GM21825 (cell line): ENCODE results near the gene STUM.

ENCODE experiments used
- ATAC-seq: cut with Tn5 transposase; IDR thresholded peaks from one replicate; pipeline ENCODE4 v1.9.1; 2021; ENCODE audit warnings: mild to moderate bottlenecking, moderate library complexity; ENCODE audit not compliant: unreplicated experiment

The STUM gene

GRCh38 chr1:226558036-226558650 is 9.6 kb downstream of the STUM start:
- no peak for ATAC-seq

- no peak for ATAC-seq
These were observed 11.7 kb downstream of the STUM start for GRCh38 chr1:226560243-226560642.

GRCh38 chr1:226562989-226563388 is 14.4 kb downstream of the STUM start:
- ATAC-seq: no peak

GRCh38 chr1:226563666-226564065 is 15.1 kb downstream of the STUM start:
- ATAC-seq: no peak

DNA sequence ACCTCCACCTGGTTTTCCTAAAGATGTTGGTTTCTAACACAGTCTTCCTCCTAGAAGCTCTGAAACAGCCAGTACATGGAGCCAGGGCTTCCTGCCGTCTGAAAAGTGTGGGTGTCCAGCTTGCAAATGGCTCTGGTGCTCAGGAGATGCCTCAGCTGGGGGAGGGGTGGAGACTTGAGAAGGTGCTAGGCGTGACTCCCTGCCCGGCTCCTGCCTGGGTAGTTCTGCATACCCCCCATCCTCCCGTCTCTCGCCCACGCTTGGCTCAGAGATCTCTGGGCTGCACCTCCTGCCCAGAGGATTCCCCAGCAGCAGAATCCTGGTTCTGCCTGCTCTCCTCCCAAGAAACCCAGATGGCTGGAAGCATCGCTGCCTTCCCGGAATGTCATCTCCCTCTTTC is 16.9 kb downstream of the STUM start:
- ATAC-seq: no peak

DNA sequence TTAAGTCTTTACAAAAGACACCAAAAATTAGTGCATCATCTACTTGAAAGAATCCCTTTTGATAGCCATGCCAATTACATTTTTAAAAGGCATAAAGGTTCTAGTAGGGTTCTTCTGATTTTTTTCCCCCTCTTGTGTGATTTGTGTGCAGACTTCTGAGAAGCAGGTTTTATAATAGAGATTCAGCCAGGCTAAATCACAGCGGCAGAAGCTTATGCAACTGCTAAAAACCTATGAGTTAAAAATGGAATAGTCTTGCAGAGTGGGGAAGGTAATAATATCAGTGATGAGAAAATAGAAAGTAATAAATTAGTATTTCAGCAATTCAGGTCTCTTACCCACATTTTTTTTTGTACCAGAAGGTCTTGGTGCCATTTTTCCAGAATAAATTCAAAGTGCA is 17.7 kb downstream of the STUM start:
- no peak for ATAC-seq

GRCh38 chr1:226566760-226567159 is 18.2 kb downstream of the STUM start:
- no peak for ATAC-seq

DNA sequence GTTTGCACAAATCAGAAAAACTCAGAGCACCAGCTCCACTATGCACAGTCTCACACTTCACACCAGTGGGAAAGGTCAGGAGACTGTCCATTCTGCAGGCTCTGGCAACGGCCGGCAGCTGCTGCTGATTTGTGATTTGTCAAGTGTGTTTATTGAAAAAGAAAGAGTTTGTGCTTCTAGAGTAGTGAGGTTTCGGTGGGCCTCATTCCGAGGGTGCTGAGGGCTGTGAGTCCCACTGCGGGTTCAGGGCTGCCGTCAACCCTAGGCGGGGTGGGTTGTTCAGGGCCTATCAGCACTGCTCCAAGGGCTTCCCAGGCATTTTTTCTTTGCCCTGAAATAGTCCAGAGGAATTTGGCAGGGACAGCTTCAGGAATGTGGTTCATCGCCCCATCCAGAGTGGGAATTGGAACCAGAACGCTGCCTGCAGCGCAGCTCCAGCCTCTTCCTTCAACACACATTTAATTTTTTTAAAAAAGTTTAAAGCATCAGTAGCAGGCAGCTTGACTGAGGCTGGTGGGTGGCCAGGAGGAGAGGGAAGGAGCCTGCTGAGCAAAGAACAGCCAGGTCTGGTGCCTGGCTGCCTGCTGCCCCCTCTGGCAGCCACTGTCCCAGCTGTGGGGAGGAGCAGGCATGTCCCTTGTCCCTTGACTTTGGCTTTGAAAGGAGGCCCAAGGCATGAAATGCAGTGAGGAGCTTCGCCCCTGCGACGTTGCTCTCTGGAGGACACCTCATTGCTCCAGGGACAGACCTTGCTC is 19.7 kb downstream of the STUM start:
- no peak for ATAC-seq

- no peak for ATAC-seq
These were observed 20.6 kb downstream of the STUM start for GRCh38 chr1:226568975-226569741.

DNA sequence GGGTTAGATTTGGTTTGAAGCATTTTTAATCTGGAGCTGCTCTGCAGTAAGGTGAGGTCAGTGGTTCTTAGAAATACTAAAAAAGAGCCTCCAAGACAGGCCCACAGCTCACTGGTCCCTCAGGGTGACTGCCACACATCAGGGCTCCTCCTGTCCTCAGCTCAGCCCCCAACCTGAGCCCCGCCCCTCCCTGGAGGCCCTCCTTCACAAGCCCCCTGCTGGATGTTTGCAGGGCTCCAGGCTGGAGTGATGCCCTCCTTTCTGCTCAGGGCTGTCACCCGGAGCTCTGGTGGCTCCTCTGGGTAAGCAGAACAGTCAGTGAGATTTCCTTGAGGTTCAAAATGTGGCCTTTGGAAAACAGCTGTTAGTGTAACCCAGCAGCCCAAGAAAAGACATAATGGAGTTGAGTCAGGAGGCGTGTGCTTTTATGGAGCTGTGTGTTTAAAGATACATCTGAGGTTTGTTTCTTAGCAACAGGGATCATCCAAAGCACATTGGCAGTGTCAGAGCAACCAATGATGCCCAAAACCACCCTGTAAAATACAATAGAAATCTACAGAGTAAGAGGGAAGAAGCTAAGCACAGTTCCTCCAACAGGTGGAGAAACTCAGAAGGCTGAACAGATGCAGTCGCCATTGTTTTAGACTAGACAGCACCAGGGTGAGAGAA is 21.4 kb downstream of the STUM start:
- ATAC-seq: no peak

DNA sequence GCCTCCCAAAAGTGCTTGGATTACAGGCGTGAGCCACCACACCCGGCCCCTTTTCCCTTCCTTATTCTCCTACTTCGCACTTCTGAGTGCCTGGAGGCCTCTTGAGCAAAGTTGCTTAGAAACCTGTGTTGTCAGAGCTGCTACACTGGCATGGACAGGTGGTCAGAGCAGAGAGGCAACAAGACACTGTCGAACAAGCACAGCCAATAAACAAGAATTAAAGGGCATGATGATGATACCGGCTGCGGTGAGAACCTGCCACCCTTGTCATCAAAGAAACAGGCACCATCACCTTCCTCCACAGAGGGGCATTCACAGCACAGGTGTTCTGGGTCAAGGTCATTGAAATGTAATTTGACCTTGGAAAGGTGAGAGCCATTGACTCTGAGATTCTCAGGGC is 23.3 kb downstream of the STUM start:
- ATAC-seq: no peak

- ATAC-seq: no peak
These were observed 23.8 kb downstream of the STUM start for GRCh38 chr1:226572325-226572726.

DNA sequence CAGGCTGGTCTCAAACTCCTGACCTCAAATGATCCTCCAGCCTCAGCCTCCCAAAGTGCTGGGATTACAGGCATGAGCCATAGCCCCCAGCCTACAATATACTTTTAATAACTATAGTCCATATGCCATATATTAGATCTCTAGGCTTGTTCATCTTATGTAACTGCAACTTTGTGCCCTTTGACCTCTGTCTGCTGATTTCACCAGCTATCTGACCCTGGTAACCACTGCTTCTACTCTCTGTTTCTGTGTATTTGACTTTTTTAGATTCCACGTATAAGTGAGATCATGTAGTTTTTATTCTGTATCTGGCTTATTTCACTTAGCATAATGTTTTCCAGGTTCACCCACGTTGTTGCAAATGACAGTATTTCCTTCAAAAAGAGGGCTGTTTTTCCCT is 25.5 kb downstream of the STUM start:
- ATAC-seq: no peak

DNA sequence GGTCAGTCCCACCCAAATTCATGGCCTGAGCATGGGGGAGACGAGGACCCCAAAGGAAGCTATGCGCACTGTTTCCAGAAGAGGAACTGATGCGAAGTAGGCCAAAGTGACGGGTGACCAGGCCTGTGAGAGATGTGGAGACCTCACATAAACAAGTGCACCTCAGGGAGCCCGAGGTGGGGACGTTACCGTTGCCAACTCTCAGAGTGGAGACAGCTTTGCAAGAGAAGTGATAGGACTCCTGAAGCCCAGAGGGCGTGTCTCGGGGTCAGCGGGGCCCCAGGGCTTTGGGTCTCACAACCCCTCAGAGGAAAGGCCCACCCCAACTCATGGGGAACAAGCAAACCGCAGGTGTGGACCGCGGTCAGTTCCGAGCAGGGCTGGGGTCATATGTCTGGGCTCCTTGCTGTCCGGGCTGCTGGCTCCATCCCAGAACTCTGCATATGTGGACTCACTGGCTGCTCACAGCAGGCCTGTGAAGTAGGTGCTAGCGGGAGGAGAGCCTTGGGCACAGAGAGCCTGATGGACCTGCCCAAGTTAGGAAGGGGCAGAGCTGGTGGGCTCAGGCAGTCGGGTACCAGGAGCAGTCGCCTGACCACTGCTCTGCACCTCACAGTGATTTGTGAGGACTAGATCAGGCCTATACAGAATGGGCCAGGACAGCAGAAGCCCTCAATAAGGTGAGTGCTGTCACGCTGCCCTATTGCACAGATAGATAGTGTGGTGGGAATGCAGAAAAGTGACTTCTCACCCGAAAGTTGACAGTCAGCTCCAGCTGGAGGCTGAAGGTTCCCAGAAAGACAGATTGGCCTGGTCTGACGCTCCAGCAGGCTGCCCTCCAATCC is 26.2 kb downstream of the STUM start:
- ATAC-seq: no peak

GRCh38 chr1:226575436-226575720 is 26.8 kb downstream of the STUM start:
- ATAC-seq: no peak

GRCh38 chr1:226575739-226576378 is 27.3 kb downstream of the STUM start:
- no peak for ATAC-seq

DNA sequence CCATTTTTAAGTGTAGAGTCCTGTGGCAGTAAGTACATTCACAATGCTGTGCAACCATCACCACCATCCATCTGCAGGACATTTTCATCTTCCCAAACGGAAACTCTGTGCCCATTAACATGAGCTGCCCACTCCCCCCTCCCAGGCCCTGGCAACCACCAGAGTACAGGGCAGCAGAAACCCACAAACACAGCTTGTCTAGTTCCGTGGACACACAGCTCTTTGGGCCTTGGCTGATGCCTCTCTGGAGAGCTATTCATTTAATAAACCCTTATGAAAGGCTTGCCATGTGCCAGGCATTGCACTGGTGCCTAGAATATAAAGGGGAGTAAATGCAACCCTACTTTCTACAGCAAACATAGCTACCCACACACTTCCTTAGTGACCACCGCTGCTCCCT is 28.0 kb downstream of the STUM start:
- ATAC-seq: no peak

DNA sequence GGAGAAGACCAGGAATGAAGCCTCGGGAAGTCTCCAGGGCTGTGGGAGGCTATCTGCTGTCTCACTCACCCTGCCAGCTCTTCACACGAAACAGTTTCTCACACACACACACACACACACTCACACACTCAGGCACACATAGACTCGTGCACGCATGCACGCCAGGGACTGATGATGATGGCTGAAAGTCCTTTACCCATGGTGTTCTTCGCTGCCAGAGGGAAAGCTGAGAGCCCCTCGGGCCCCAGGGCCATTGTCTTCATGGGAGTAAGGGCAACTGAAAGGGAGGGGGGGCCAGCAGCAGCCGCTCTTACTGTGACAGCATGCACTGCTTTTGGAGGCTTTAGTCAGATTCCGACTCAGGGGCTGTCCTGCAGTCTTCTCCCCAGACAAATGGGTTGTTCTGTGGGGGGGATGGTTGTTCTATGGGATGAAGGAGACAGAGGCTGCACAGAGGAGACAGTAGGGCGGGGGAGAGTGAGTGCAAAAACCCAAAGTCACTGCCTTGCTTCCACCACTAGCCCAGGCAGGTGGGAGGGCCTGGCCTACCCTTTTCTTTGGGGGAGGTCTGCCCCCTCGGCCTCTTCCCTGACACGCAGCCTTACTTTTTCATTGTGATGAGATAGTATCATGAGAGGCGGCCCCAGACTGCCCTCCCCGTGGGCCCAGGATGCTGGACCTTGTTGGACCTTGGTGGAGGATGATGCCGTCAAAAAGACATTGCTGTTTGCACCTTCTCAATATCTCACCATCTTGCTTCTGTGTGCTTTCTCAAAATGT is 29.0 kb downstream of the STUM start:
- ATAC-seq: no peak

DNA sequence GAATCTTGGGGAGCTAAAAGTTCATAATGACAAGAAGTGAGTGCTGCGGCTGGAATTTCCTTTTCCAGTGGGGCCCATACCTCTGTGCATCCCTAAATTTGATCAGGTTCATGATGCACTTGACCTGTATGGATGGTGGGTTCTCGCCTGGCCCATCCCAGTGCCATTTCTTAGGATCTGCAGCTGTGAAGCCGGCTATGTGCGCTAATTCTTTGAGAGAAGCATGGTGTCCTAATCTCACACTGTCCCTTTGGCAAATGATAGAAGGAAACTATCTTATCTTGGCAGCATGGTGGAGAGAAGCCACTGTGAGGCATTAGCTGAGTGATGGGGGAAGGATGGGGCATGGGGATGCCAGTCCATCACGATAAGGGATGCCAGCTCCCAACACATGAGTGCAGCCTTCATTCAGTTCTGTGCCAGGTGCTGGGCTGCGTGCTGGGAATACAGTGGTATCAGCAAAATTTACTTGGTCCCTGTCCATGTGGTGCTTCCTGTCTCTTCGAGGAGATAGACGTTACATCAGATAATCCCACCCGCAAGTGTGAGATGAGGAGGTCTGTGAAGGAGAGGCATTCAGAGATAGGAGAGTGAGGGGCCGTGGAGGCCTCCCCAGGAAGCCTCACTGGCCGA is 30.5 kb downstream of the STUM start:
- ATAC-seq: no peak
